ENCODE results near the gene CREBRF. TPM values are rescaled to one million over a fixed set of nuclear protein-coding genes. Genes with fewer than 3 reads are reported as not detected.
"Not testable (repeated sequence)": the region's sequence is repeated elsewhere in the genome, so short reads cannot be mapped to it uniquely, and the experiment has no call there.

The CREBRF gene
- total and polyA plus RNA-seq, 12 donors, result 5.3 to 38.2 (median 20.8) TPM

DNA sequence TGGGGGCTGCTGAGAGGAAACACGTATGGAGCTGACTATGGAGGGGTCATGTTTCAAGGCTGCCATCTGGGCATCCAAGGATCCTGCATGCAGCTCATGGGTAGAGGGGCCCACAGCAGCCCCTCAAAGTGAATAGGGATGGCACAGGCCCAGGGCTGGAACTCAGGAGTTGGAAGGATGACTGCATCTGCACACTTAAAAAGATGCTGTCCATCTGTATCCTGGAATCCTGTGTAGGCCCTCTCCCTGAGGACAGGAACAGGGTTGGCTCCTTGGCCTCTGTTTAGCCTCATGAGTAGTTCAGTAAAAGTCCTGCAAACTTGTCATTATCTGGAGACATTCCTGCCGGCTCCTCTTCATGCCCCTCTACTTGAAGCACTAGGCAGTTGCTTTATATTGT, 92.2 kb downstream of the CREBRF start:
- no peak overlapping the region for H3K27ac ChIP-seq
- no peaks in the 10 kb centered on the region for H3K9me3 ChIP-seq (replicated peaks in 1 of 3)
- no peak for DNase-seq
- no peak overlapping the region for H3K4me3 ChIP-seq
- H3K4me1 ChIP-seq (replicated peaks in 1 of 2), result no peaks in the 10 kb centered on the region
- WGBS, 4 donors, result 59 to 94% (median 66%) methylated on average over 2 of the region's 2 CpGs
- no peaks in the 10 kb centered on the region for H3K27me3 ChIP-seq
- TF ChIP-seq POLR2A (IDR thresholded peaks at IDR 0.05), result no peak
- TF ChIP-seq, protein P1, sequence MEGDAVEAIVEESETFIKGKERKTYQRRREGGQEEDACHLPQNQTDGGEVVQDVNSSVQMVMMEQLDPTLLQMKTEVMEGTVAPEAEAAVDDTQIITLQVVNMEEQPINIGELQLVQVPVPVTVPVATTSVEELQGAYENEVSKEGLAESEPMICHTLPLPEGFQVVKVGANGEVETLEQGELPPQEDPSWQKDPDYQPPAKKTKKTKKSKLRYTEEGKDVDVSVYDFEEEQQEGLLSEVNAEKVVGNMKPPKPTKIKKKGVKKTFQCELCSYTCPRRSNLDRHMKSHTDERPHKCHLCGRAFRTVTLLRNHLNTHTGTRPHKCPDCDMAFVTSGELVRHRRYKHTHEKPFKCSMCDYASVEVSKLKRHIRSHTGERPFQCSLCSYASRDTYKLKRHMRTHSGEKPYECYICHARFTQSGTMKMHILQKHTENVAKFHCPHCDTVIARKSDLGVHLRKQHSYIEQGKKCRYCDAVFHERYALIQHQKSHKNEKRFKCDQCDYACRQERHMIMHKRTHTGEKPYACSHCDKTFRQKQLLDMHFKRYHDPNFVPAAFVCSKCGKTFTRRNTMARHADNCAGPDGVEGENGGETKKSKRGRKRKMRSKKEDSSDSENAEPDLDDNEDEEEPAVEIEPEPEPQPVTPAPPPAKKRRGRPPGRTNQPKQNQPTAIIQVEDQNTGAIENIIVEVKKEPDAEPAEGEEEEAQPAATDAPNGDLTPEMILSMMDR (IDR thresholded peaks at IDR 0.05), result no peak
- peaks cover 0 to 13% of the 10 kb centered on the region in 2 donors for H3K36me3 ChIP-seq (replicated peaks in 1 of 2)
- intact Hi-C loops (cut with DNase I), result loop anchor here in 1 of 2 donors (5.0 kb wide), 1 partner anchor 166 kb away; the partner anchor contains the start of gene ATP6V0E1

GRCh38 chr5:173152547-173152946, 96.4 kb downstream of the CREBRF start:
- intact Hi-C loops (cut with DNase I), result no loop called here
- no peak for DNase-seq
- TF ChIP-seq, protein P1 (IDR thresholded peaks at IDR 0.05), result no peak
- no peak for TF ChIP-seq POLR2A (IDR thresholded peaks at IDR 0.05)

GRCh38 chr5:173153842-173154241, 97.7 kb downstream of the CREBRF start:
- TF ChIP-seq POLR2A (IDR thresholded peaks at IDR 0.05), result no peak
- TF ChIP-seq, protein P1 (IDR thresholded peaks at IDR 0.05), result no peak
- Histone ChIP-seq H3K9me3 (replicated peaks in 1 of 3) (no peaks in the 10 kb centered on the region), H3K4me1 (replicated peaks in 1 of 2) (no peaks in the 10 kb centered on the region), H3K27me3 (no peaks in the 10 kb centered on the region), H3K27ac (no peak overlapping the region), H3K36me3 (replicated peaks in 1 of 2) (peaks cover 0 to 55% of the 10 kb centered on the region in 2 donors), H3K4me3 (no peak overlapping the region)
- peak in 1 of 7 donors; percentile 51 for DNase-seq
- intact Hi-C loops (cut with DNase I), result no loop called here
- 89 to 92% (median 90%) methylated on average over 7 of the region's 7 CpGs for WGBS, 4 donors

More at GRCh38 chr5:173152547-173152946, 96.4 kb downstream of the CREBRF start:
- no peak overlapping the region for H3K4me3 ChIP-seq
- WGBS, 4 donors, result 90 to 94% (median 92%) methylated on average over 5 of the region's 5 CpGs
- H3K9me3 ChIP-seq (replicated peaks in 1 of 3), result no peaks in the 10 kb centered on the region
- peaks cover 0 to 45% of the 10 kb centered on the region in 2 donors for H3K36me3 ChIP-seq (replicated peaks in 1 of 2)
- H3K27ac ChIP-seq, result no peak overlapping the region
- H3K27me3 ChIP-seq, result no peaks in the 10 kb centered on the region
- no peaks in the 10 kb centered on the region for H3K4me1 ChIP-seq (replicated peaks in 1 of 2)

GRCh38 chr5:173154619-173155018, 98.5 kb downstream of the CREBRF start:
- H3K4me1 ChIP-seq (replicated peaks in 1 of 2); H3K27ac ChIP-seq; H3K4me3 ChIP-seq; H3K27me3 ChIP-seq; intact Hi-C loops (cut with DNase I); H3K9me3 ChIP-seq (replicated peaks in 1 of 3); DNase-seq: not testable (repeated sequence)
- WGBS, 4 donors, result 92 to 100% (median 97%) methylated on average over 5 of the region's 5 CpGs
- peaks cover 0 to 56% of the 10 kb centered on the region in 2 donors for H3K36me3 ChIP-seq (replicated peaks in 1 of 2)

DNA sequence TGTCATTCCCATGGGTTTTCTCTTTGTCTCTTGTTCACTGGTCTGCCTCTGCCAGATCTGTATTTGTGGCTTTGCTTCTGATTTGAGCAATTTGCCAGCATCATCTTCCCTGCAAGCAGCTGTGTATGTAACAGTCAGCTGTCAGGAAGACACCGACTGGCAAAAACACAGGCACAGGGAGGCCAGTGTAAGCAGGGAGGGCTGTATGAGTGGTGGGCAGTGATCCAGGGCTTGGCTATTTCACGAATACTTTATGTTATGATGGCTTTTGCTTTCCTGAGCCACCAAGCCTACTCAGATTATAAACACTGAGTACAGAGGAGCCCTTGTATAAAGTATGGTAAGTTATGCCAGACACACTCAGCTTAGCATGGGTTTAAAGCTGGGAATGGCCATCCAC, 99.8 kb downstream of the CREBRF start:
- WGBS, 4 donors, result 33 to 87% (median 82%) methylated on average over 2 of the region's 2 CpGs
- no peaks in the 10 kb centered on the region for H3K27me3 ChIP-seq
- H3K36me3 ChIP-seq (replicated peaks in 1 of 2), result peaks cover 0 to 65% of the 10 kb centered on the region in 2 donors
- H3K27ac ChIP-seq, result no peak overlapping the region
- intact Hi-C loops (cut with DNase I), result no loop called here
- no peaks in the 10 kb centered on the region for H3K9me3 ChIP-seq (replicated peaks in 1 of 3)
- no peaks in the 10 kb centered on the region for H3K4me1 ChIP-seq (replicated peaks in 1 of 2)
- peak in 1 of 7 donors; percentile 28 for DNase-seq
- H3K4me3 ChIP-seq, result no peak overlapping the region
- TF ChIP-seq, protein P1 (IDR thresholded peaks at IDR 0.05), result no peak
- no peak for TF ChIP-seq POLR2A (IDR thresholded peaks at IDR 0.05)

Data from adrenal gland (tissue), 12 donors.